GM19099 (cell line): ENCODE measurements around the gene RPLP1.

Source experiments
- POLR2A ChIP-seq: IDR thresholded peaks from 3 replicates; pipeline ENCODE4 v1.6.1; 2011; ENCODE audit warnings: low read depth; ENCODE audit not compliant: insufficient read length; ENCODE audit errors: extremely low read depth

The RPLP1 gene

GRCh38 chr15:69457304-69458280, 5.0 kb downstream of the RPLP1 start:
- TF ChIP-seq POLR2A: no peak

GRCh38 chr15:69459066-69459465, 6.4 kb downstream of the RPLP1 start:
- no peak for TF ChIP-seq POLR2A

- no peak for TF ChIP-seq POLR2A
These were observed 7.9 kb downstream of the RPLP1 start for GRCh38 chr15:69460481-69460880.

DNA sequence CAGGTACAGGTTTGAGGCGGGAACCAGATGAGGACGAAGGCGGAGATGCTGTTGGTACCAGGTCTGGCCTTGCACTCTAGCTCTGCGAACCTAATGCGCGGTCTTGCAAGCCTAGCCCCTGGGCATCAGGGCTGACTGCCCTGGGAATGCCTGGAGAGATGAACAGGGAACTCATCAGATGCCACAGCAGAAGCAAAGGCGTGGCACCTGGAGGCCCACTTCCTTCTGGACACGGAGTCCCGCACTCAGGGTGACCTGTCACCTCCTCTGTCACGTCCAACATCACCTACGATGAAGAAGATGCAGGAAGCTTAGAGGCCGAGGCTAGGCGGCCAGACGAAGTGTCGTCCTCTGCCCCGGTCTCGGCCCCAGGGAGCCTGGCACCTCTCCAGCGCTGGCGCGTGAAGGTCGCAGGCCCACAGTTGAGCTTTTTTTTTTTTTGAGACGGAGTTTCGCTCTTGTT, 9.4 kb downstream of the RPLP1 start:
- TF ChIP-seq POLR2A: no peak

- TF ChIP-seq POLR2A: peak; percentile 48
These were observed 10.0 kb downstream of the RPLP1 start for GRCh38 chr15:69462493-69463181.

GRCh38 chr15:69463182-69463756, 10.7 kb downstream of the RPLP1 start:
- no peak for TF ChIP-seq POLR2A

DNA sequence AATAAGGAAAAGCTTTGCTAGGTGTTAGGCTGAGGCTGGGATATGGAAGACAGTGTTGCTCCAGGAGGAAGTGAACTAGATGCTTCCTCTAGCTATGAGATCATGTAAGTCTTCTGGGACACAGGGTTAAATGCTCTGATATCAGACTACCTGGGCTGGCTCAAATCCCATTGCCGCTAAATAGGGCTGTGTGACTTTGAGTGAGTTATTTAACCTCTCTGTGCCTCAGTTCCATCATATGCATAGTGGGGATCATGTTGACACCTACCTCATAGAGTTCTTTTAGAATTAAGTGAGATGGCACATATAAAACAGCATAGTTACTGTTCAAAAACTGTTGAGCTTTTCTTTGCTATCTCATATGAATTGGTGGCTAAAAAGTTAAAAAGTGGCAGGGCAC, 12.6 kb downstream of the RPLP1 start:
- TF ChIP-seq POLR2A: no peak

DNA sequence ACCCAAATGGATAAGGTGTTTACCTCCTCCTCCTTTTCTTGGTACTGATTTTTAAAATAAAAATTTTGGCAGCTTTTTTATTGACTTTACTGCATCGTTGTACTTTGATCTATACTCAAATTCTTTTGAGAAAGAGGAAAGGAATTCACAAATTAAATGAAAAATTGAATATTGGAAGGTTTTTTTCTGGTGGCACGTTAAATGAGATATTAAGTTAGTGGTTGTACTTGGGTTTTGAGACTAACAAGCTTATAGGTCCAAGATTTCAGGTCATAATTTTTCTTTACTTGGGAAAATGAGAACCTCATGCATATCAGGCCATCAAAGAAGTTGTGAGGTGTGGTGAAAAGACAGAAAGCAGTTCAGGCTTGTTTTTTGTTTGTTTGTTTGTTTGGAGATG, 14.1 kb downstream of the RPLP1 start:
- TF ChIP-seq POLR2A: no peak

DNA sequence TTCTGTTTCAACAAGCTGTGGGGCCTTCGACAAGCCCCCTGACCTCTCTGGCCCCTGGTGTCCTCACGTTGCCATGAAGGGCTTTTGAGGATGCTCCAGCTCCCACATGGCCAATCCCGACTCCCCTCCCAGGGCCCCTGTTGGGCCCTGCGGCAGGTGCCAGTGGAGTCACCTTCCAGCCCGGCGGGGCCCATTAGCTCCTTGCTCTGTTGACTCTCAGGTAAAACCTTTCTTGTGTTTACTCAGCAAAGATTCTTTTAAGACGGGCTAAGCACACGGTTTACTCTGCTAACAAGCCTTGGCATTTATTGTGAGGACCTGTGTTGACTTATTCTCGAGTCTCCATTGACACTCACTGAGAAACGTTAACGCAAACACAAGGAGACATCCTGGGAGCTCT, 15.0 kb downstream of the RPLP1 start:
- no peak for TF ChIP-seq POLR2A

DNA sequence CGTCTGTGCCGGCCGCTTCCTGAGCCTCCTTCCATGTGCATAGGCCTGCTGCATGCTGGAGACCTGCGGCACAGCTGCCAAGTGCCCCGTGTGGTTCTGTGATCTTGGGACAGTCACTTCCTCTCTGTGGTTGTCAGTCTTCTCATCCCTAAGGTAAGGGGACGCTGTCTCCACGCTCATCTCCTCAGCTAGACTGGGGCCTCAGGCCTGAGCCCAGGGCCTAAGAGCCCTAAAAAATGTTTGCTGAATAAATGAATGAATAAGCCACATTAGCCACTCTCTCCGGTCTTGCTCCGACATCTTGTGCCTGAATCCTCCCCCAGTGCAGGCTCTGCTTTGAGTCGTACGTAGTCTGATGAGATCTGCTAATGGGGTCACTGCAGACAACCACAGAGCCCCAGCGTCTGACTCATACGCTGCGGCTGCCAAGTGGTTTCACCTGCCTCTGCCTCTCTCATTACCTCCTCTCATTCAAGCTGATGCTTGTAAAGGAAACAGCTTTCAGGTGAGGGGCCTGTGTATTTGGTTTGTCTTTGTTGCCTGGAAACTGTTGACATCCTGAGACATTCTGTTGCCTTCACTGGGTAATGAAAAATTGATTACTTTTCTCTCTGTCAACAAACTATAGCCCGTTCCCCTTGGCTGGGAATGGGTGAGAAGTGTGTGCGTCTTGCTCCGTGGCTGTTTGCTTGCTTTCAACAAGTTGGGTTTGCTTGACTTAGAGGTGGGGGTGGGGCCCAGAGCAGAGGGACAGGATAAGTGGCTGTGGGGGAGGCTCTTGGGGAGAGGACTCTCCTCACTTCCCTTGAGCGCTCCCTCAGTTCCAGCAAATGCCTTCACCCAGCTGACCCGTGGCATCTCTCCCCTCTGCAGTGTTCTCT, 15.9 kb downstream of the RPLP1 start:
- TF ChIP-seq POLR2A: no peak

GRCh38 chr15:69469467-69470201, 17.0 kb downstream of the RPLP1 start:
- TF ChIP-seq POLR2A: no peak

GRCh38 chr15:69472046-69472445, 19.4 kb downstream of the RPLP1 start:
- TF ChIP-seq POLR2A: no peak

- TF ChIP-seq POLR2A: no peak
These were observed 19.9 kb downstream of the RPLP1 start for GRCh38 chr15:69472562-69472961.

- no peak for TF ChIP-seq POLR2A
These were observed 21.7 kb downstream of the RPLP1 start for GRCh38 chr15:69474291-69474690.
